ENCODE measurements around the gene STAG1. TPM values are rescaled to one million over a fixed set of nuclear protein-coding genes. Genes with fewer than 3 reads are reported as not detected.
"Not testable (repeated sequence)": the region's sequence is repeated elsewhere in the genome, so short reads cannot be mapped to it uniquely, and the experiment has no call there.

STAG1 gene
- total RNA-seq, 2 donors from 2014 or later = 26.8 to 29.8 TPM

DNA sequence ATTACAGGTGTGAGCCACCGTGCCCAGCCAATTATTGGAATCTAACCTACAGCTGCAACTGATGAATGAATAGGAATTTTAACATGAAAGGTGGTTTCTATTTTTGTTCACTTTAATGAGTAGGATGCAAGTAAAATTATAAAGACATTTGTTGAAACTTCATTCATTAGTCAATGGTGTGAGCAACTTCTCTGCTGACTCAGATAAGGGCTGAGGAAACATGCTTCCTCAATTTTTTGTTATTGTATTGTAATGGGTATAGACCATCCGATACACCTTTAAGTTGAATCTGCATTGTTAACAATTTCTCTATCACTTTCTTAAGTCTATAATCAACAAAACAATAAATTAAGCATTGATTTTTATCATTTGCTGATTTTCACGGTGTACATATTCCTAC is 127.8 kb downstream of the STAG1 start:
- TF ChIP-seq, protein P1, sequence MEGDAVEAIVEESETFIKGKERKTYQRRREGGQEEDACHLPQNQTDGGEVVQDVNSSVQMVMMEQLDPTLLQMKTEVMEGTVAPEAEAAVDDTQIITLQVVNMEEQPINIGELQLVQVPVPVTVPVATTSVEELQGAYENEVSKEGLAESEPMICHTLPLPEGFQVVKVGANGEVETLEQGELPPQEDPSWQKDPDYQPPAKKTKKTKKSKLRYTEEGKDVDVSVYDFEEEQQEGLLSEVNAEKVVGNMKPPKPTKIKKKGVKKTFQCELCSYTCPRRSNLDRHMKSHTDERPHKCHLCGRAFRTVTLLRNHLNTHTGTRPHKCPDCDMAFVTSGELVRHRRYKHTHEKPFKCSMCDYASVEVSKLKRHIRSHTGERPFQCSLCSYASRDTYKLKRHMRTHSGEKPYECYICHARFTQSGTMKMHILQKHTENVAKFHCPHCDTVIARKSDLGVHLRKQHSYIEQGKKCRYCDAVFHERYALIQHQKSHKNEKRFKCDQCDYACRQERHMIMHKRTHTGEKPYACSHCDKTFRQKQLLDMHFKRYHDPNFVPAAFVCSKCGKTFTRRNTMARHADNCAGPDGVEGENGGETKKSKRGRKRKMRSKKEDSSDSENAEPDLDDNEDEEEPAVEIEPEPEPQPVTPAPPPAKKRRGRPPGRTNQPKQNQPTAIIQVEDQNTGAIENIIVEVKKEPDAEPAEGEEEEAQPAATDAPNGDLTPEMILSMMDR (conservative IDR thresholded peaks at IDR 0.05) = no peak
- peaks cover 11% of the 10 kb centered on the region for H3K4me1 Mint-ChIP-seq
- peaks cover 7% of the 10 kb centered on the region for H3K36me3 ChIP-seq (ENCODE audit: control insufficient read depth, insufficient read depth, low read length)
- peaks cover 31% of the 10 kb centered on the region for H3K36me3 Mint-ChIP-seq (ENCODE audit: low read depth)
- H3K9ac ChIP-seq (ENCODE audit: extremely low read depth, low read length, poor library complexity, severe bottlenecking) = peak overlapping the region; percentile 53
- no peaks in the 10 kb centered on the region for H3K27me3 ChIP-seq (ENCODE audit: control insufficient read depth, insufficient read depth, low read length, poor library complexity, severe bottlenecking)
- peak overlapping the region; percentile 70 for H3K4me3 ChIP-seq (ENCODE audit: low read length)
- peak overlapping the region; percentile 78 for H3K27ac Mint-ChIP-seq
- no peaks in the 10 kb centered on the region for H3K27me3 Mint-ChIP-seq (ENCODE audit: insufficient read depth)
- no peak for DNase-seq
- H3K9me3 Mint-ChIP-seq = no peaks in the 10 kb centered on the region
- H3K27ac ChIP-seq (ENCODE audit: low read depth, low read length) = no peak overlapping the region
- no peaks in the 10 kb centered on the region for H3K9me3 ChIP-seq (ENCODE audit: control insufficient read depth, low read length)
- 98% methylated on average over 2 of the region's 3 CpGs; no CpG with 5 or more reads in 1 of the 2 experiments for WGBS, 2 experiments (ENCODE audit: insufficient coverage in 1 of 2, insufficient read length in 1 of 2)
- H3K4me3 Mint-ChIP-seq = no peak overlapping the region
- H3K4me1 ChIP-seq (ENCODE audit: control insufficient read depth, insufficient read depth, low read length) = no peaks in the 10 kb centered on the region

DNA sequence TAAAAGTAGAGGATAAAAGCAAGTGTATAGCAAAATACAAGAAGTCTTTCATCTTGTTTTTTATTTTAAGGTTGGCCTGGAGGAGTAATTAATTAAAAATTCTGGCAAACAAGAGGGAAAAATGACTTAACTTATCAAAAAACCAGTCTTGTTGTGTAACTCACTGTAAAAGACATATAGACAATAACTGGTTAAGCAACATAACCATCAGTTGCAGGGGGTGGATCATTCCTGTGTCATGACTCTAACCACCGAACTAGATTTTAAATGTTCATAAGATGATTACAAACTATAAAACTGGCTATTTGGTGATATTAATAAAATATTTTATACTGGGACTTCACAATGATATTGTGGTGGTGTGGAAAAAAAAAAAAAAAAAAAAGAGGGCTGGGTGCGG is 130.6 kb downstream of the STAG1 start:
- H3K27ac Mint-ChIP-seq = no peak overlapping the region
- DNase-seq = no peak
- H3K4me1 Mint-ChIP-seq = peaks cover 11% of the 10 kb centered on the region
- no peaks in the 10 kb centered on the region for H3K9me3 Mint-ChIP-seq
- Histone ChIP-seq H3K9ac (ENCODE audit: extremely low read depth, low read length, poor library complexity, severe bottlenecking) (no peak overlapping the region), H3K27me3 (ENCODE audit: control insufficient read depth, insufficient read depth, low read length, poor library complexity, severe bottlenecking) (no peaks in the 10 kb centered on the region), H3K4me3 (ENCODE audit: low read length) (no peak overlapping the region), H3K27ac (ENCODE audit: low read depth, low read length) (no peak overlapping the region), H3K36me3 (ENCODE audit: control insufficient read depth, insufficient read depth, low read length) (peaks cover 11% of the 10 kb centered on the region), H3K4me1 (ENCODE audit: control insufficient read depth, insufficient read depth, low read length) (no peaks in the 10 kb centered on the region), H3K9me3 (ENCODE audit: control insufficient read depth, low read length) (no peaks in the 10 kb centered on the region)
- no peak overlapping the region for H3K4me3 Mint-ChIP-seq
- WGBS, 2 experiments (ENCODE audit: insufficient coverage in 1 of 2, insufficient read length in 1 of 2) = 100% methylated on average over 1 of the region's 2 CpGs; no CpG with 5 or more reads in 1 of the 2 experiments
- peaks cover 32% of the 10 kb centered on the region for H3K36me3 Mint-ChIP-seq (ENCODE audit: low read depth)
- TF ChIP-seq, protein P1 (conservative IDR thresholded peaks at IDR 0.05) = no peak
- no peaks in the 10 kb centered on the region for H3K27me3 Mint-ChIP-seq (ENCODE audit: insufficient read depth)

DNA sequence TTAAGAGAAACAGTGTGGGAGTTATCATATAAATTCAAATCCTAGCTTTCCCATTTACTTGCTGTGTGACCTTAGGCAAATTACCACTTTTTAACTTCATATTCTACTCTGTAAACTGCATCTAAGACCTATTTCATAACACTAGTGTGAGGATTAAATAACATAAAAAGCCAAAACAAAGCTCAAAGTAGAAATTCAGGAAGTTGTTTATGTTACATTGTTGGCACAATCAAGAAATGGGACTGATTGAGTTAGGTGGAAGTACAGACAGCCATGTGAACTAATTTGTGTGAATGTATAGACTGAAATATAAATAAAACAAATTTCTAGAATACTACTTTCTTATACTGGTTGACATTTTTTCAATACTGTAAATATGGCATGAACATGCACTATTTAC is 131.7 kb downstream of the STAG1 start:
- H3K9me3 Mint-ChIP-seq = no peaks in the 10 kb centered on the region
- H3K27me3 ChIP-seq (ENCODE audit: control insufficient read depth, insufficient read depth, low read length, poor library complexity, severe bottlenecking) = no peaks in the 10 kb centered on the region
- no peak overlapping the region for H3K4me3 Mint-ChIP-seq
- no peaks in the 10 kb centered on the region for H3K4me1 ChIP-seq (ENCODE audit: control insufficient read depth, insufficient read depth, low read length)
- H3K9ac ChIP-seq (ENCODE audit: extremely low read depth, low read length, poor library complexity, severe bottlenecking) = no peak overlapping the region
- TF ChIP-seq, protein P1 (conservative IDR thresholded peaks at IDR 0.05) = no peak
- no peaks in the 10 kb centered on the region for H3K9me3 ChIP-seq (ENCODE audit: control insufficient read depth, low read length)
- H3K27ac Mint-ChIP-seq = no peak overlapping the region
- no peak overlapping the region for H3K4me3 ChIP-seq (ENCODE audit: low read length)
- no peak overlapping the region for H3K27ac ChIP-seq (ENCODE audit: low read depth, low read length)
- no peaks in the 10 kb centered on the region for H3K27me3 Mint-ChIP-seq (ENCODE audit: insufficient read depth)
- DNase-seq = no peak
- H3K4me1 Mint-ChIP-seq = peaks cover 9% of the 10 kb centered on the region
- peaks cover 11% of the 10 kb centered on the region for H3K36me3 ChIP-seq (ENCODE audit: control insufficient read depth, insufficient read depth, low read length)
- peaks cover 36% of the 10 kb centered on the region for H3K36me3 Mint-ChIP-seq (ENCODE audit: low read depth)

DNA sequence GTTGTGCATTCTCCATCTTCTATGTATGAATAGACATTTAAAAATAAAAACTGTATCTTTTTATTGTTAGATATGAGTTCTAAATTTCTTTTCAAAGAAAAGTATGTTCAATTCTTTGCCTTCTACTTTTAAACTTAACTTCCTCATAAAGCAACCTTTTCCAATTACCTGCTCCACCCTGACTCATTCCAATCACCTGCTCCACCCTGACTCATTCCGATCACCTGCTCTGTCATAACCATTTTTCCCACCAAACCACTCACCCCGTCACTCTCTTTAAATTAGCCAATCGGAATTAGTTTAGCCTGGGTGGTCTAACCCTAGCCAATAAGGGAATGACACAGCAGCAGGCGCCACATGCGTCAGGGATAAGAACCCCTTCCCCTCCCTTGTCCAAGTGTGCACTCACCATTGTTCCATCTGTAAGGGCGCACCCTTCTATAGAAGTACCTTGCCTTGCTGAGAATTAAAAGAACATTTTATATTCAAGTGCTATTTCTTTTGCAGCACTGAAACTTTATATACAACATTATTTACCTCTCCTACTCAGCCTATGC is 134.1 kb downstream of the STAG1 start:
- H3K9me3 Mint-ChIP-seq; H3K9ac ChIP-seq (ENCODE audit: extremely low read depth, low read length, poor library complexity, severe bottlenecking); H3K4me3 ChIP-seq (ENCODE audit: low read length); H3K4me3 Mint-ChIP-seq; H3K27me3 Mint-ChIP-seq (ENCODE audit: insufficient read depth); H3K27me3 ChIP-seq (ENCODE audit: control insufficient read depth, insufficient read depth, low read length, poor library complexity, severe bottlenecking); H3K4me1 Mint-ChIP-seq; H3K27ac ChIP-seq (ENCODE audit: low read depth, low read length); H3K9me3 ChIP-seq (ENCODE audit: control insufficient read depth, low read length); H3K4me1 ChIP-seq (ENCODE audit: control insufficient read depth, insufficient read depth, low read length); DNase-seq; H3K27ac Mint-ChIP-seq: not testable (repeated sequence)
- H3K36me3 ChIP-seq (ENCODE audit: control insufficient read depth, insufficient read depth, low read length) = peaks cover 11% of the 10 kb centered on the region
- 83 to 100% methylated on average over 3 to 6 of the region's 6 CpGs for WGBS, 2 experiments (ENCODE audit: insufficient coverage in 1 of 2, insufficient read length in 1 of 2)
- peaks cover 37% of the 10 kb centered on the region for H3K36me3 Mint-ChIP-seq (ENCODE audit: low read depth)

Measured in endodermal cell (in vitro differentiated cells).